ENCODE data around the gene UFC1. TPM values are rescaled to one million over a fixed set of nuclear protein-coding genes. Genes with fewer than 3 reads are reported as not detected.

Gene UFC1
- total RNA-seq, 1 donor from 2014 or later: 76.7 TPM

- no peak for ATAC-seq
These were observed 17.9 kb downstream of the UFC1 start for GRCh38 chr1:161171696-161172095.

DNA sequence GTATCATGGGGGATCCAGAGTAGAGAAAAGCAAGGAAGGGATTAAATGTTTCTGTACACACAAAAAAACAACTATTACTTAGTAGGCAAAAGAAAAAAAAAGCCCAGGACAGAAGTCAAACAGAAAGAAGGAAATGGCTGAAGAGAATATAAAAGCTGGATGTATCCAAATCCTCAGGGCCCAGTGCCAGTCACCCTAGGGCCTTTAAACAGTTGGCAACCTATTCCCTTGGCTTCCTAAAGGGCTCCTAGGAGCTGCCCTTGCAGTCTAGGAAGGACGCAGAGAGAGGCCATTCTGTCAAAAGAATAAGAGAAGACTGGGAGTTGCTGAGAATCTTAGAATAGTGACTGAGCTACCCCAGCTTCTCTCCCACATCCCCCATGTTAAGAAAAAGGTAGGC, 18.6 kb downstream of the UFC1 start:
- ATAC-seq: no peak

DNA sequence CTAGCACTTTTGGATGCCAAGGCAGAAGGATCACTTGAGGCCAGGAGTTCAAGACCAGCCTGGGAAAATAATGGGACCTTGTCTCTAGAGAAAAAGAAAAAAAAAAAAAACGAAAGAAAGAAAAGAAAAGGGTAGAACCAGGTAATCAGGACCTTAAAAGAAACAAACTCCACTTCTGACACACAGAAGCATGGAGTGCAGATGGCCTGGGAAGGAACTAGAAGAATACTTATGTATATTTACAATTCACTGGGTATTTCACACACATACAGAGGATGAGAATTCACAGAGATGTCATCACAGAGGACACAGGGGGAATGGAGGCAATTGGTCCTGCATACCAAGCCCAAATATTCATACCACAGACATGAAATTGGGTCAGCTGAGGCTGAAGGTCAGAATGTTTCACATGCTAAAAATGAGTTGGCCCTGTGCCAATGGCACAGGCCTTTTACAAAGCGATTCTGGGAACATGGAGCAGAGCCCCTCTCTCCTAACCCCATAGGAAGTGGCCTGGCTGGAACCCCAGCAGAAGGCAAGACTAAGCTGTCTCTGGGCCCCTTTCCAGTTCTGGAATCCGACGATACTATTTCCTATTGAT, 19.1 kb downstream of the UFC1 start:
- no peak for ATAC-seq

GRCh38 chr1:161173711-161174110, 19.9 kb downstream of the UFC1 start:
- ATAC-seq: no peak

DNA sequence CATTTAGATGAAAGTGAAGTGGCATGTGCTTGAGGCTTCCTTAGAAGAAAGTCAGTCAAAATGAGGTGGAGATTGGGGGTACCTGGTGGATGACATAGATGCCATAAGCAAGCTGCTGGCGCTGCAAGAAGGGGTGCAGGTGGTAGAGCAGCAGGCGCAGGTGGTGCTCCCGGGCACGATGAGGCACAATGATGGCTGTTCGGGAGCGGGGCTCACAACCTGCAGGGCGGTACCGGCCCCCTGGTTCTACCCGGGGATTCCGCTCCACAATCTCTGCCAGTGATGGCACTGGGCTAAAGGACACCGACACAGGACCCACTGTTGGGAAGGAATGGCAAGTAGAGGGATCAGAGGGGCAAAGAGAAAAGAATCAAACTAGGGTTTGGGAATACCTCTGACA, 21.1 kb downstream of the UFC1 start:
- ATAC-seq: no peak

- no peak for ATAC-seq
These were observed 22.1 kb downstream of the UFC1 start for GRCh38 chr1:161175771-161176453.

GRCh38 chr1:161176468-161177111, 22.8 kb downstream of the UFC1 start:
- ATAC-seq: peak; percentile 21

GRCh38 chr1:161177112-161177935, 23.5 kb downstream of the UFC1 start, which contains the start of gene B4GALT3:
TSS of gene B4GALT3 (minus strand) at chr1:161177507. CDS start at chr1:161176060, 1,447 bp downstream.
- ATAC-seq: peak; percentile 87

- ATAC-seq: no peak
These were observed 24.1 kb downstream of the UFC1 start for GRCh38 chr1:161177936-161178244.

DNA sequence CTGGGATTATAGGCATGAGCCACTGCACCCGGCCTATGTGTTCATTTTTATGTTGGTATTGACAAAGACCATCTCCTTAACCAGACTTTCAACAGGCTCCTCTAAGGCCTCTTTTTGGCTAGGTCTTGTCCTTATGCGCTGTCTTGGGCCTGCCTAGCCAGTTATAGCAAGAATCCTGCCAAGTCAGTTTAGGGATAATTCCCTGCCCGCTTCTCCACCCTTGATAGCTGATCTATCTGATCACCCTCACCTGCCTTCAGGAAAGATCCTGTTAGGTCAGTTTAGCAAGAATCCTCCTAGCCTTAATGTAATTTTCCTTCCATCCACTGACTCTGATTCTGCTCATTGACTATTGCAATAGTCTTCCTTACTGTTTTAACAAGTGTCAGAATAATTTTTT, 25.9 kb downstream of the UFC1 start:
- peak; percentile 76 for ATAC-seq

DNA sequence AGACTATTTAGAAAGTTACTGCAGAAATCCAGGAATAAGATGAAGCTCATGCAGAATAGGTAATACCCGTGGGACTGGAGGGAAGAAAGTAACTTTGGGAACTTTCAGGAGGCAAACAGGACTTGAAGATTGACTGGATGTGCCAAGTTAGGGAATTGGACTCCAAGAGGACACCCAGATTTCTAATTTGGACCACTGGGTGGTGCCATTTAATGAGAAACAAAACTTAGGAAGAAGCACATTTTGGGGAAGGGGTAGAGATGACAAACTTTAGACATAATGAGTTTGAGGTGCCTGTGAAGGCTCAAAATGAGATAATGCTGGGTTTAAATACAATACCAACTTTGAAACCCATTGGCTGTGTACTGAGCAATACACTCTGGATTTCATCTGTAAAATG, 26.9 kb downstream of the UFC1 start:
- no peak for ATAC-seq

- ATAC-seq: peak; percentile 18
These were observed 28.4 kb downstream of the UFC1 start for GRCh38 chr1:161182214-161182613.

DNA sequence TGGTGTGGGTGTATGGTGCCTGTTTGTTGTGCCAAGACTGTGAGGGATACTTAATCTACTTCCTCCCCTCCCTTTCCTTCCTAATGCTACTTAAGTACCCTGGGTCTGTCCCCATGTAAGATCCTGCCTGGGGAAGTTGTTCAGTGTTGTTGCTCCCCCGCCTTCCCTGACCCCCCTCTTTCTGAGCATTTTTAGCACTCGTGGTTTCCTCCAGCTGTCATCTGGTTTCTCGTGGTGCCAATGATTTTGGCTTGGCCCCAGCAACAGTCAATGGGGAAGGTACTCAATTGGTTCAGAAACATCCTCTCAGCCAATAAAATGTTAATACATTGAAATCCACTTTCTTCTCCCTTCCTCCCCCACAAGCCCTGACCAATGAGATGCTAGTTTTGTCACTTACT, 31.5 kb downstream of the UFC1 start:
- peak; percentile 57 for ATAC-seq

DNA sequence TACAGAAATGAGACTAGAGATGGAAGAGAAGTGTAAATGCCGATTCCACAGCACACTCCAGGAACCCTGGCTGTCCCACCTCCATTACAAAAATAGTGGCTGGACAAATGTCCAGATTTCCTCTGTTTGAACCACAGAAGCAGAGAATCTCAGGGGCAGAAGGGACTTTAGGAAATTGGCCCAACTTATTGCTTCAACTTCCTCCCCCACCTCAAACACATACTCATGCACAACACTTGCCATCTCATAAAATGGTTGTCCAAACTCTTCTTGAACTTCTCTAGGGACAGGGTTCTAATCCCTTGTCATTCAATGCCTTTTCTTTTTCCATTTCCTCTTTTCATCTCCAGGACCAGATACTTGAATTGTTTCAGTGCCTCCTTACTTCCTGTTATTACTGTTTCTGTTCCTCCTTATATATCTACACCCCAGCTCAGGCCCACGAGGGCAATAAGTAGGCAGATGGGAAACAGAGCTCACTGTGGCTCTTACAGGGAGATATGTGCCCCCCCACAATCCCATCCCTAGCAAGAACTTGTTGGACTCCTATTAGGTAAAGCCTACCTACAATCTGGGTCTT, 32.0 kb downstream of the UFC1 start:
- peak; percentile 27 for ATAC-seq

GRCh38 chr1:161187311-161187710, 33.5 kb downstream of the UFC1 start:
- peak; percentile 17 for ATAC-seq

- ATAC-seq: no peak
These were observed 34.6 kb downstream of the UFC1 start for GRCh38 chr1:161188381-161188780.

GRCh38 chr1:161189036-161189435, 35.3 kb downstream of the UFC1 start:
- no peak for ATAC-seq

DNA sequence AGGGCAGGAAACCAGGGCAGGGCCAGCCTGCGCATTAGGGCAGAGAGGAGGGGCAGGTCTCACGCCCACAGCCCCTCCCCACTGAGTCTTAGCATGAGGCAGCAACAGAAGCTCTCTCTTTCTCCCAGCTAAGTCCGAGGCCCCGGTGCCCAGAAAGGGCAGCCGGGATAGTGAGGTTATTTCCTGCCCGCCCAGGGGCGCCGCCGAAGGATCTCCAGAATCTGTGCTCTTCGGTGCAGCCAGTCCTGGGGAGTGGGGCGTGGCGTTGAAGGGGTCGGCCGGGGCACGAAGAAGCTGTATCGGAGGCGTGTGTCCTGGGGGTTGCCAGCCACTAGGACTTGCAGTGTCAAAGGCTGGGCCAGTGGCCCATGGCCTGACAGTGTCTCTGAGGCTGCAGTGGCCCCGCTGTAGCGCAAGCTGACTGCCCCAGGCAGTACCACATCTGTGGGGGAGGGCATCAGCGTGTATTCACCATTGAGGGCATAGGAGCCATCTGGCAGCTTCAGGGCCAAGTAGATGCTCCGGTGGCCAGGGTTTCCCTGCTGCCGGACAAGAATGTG, 37.3 kb downstream of the UFC1 start:
- ATAC-seq: no peak

GRCh38 chr1:161191971-161192370, 38.2 kb downstream of the UFC1 start:
- no peak for ATAC-seq

DNA sequence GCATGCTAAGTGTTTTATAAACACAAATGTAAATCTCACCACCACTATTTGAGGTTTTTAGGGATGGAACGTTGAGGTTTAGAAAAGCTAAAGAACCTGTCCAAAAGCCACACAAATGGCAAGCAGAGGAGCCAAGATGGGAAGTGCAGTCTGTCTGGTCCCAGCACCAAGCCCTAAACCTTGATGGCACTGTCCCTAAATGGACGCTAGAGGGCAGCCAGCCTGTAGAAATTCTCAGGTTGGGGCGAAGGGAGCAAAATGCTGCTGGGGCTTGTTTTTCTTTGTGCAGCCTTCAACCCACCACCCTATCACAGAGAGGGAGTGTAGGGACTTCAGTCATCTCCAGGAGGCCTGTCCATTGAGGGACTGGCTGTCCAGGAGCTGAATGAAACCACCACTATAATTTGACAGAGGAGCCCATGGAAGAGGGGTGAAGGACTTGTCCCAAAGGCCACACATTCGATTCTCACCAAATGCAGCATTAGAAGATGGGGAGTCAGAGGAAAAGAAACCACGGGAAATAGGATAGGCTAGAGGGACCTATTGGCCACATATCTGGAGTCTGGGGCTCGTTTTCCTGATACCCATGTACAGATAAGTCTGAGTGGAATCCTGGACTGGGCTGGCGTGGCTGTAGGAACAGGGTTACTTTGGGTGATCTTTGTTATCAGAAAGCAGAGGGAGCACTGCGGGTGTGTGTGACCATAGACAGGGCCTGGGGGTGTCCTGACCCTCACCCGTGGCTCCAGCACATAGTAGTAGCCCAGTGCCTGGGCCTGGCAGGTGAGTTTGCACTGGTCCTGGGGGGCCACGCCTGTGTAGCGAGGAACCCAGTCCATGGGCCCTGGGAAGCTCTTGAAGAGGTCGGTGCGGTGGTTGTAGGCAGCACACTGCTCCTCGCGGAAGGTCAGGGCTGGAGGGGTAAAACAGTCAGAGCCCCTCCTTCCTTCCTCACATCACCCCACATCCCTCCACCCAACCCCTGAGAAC, 39.0 kb downstream of the UFC1 start:
- peak; percentile 65 for ATAC-seq

- ATAC-seq: no peak
These were observed 39.9 kb downstream of the UFC1 start for GRCh38 chr1:161193561-161194235.

All from esophagus mucosa (tissue), 1 donor.